OCI-LY1 (cell line): ENCODE results near the gene RAD51D.

Experiments
- H2AFZ ChIP-seq: fragments of 200-600 bp; sonication (generic), shearing (Covaris generic); 2 replicates; pipeline ENCODE4 v1.6.0; 2014; ENCODE audit warnings: antibody characterized with exemption, mild to moderate bottlenecking, low read length
- H3F3A ChIP-seq: fragments of 200-600 bp; sonication (generic), shearing (Covaris generic); 2 replicates; pipeline ENCODE4 v1.6.0; 2014; ENCODE audit warnings: mild to moderate bottlenecking, antibody characterized with exemption, low read length, moderate library complexity; ENCODE audit not compliant: insufficient read depth
- H3K27ac ChIP-seq: fragments of 200-600 bp; sonication (generic); 2 replicates; pipeline ENCODE4 v1.5.1; 2014; ENCODE audit warnings: low read length, mixed run types, mild to moderate bottlenecking, low read depth; ENCODE audit not compliant: poor library complexity, severe bottlenecking
- H3K27me3 ChIP-seq: fragments of 200-600 bp; sonication (generic); 2 replicates; pipeline ENCODE4 v1.6.0; 2014; ENCODE audit warnings: antibody characterized with exemption, mild to moderate bottlenecking, low read length, moderate library complexity; ENCODE audit not compliant: insufficient read depth
- H3K36me3 ChIP-seq: fragments of 200-600 bp; sonication (generic); 2 replicates; pipeline ENCODE4 v1.6.1; 2014; ENCODE audit warnings: mild to moderate bottlenecking, antibody characterized with exemption, low read length, moderate library complexity, mixed read lengths; ENCODE audit not compliant: insufficient read depth
- H3K4me1 ChIP-seq: fragments of 200-600 bp; sonication (generic); 2 replicates; pipeline ENCODE4 v1.5.1; 2014; ENCODE audit warnings: mild to moderate bottlenecking, low read length, moderate library complexity; ENCODE audit not compliant: insufficient read depth, severe bottlenecking
- H3K4me2 ChIP-seq: fragments of 200-600 bp; sonication (generic), shearing (Covaris generic); 2 replicates; pipeline ENCODE4 v1.6.1; 2014; ENCODE audit warnings: low read length
- H3K4me3 ChIP-seq: fragments of 200-600 bp; sonication (generic); 2 replicates; pipeline ENCODE4 v1.5.1; 2014; ENCODE audit warnings: low read length, low read depth, mild to moderate bottlenecking, mixed read lengths; ENCODE audit not compliant: poor library complexity, severe bottlenecking
- H3K79me2 ChIP-seq: fragments of 200-600 bp; shearing (Covaris generic); 2 replicates; pipeline ENCODE4 v1.6.1; 2016; ENCODE audit warnings: mixed run types, low read length, mixed read lengths; ENCODE audit not compliant: insufficient read depth
- H3K9ac ChIP-seq: fragments of 200-600 bp; sonication (generic), shearing (Covaris generic); 2 replicates; pipeline ENCODE4 v1.6.1; 2014; ENCODE audit warnings: mild to moderate bottlenecking, low read length, mixed read lengths
- H3K9me2 ChIP-seq: fragments of 200-600 bp; sonication (generic), shearing (Covaris generic); 2 replicates; pipeline ENCODE4 v1.6.1; 2014; ENCODE audit warnings: low read depth, mild to moderate bottlenecking, low read length, mixed read lengths
- H3K9me3 ChIP-seq: fragments of 200-600 bp; shearing (Covaris generic); 2 replicates; pipeline ENCODE4 v1.6.1; 2014; ENCODE audit warnings: low read length, mixed read lengths
- H4K20me1 ChIP-seq: fragments of 200-600 bp; sonication (generic), shearing (Covaris generic); 2 replicates; pipeline ENCODE4 v1.6.0; 2016; ENCODE audit warnings: mild to moderate bottlenecking, low read length; ENCODE audit not compliant: insufficient read depth
- EZH2 ChIP-seq: fragments of 200-600 bp; sonication (generic), shearing (Covaris generic); IDR thresholded peaks from 2 replicates; pipeline ENCODE4 v1.8.0; 2017; ENCODE audit warnings: borderline replicate concordance, mixed run types, mild to moderate bottlenecking, antibody characterized with exemption, low read length, moderate library complexity, mixed read lengths
- TF ChIP-seq, protein P1 (sequence below): fragments of 200-600 bp; sonication (generic), shearing (Covaris generic); IDR thresholded peaks from 2 replicates; pipeline ENCODE4 v1.5.1; 2017; ENCODE audit warnings: mild to moderate bottlenecking, antibody characterized with exemption, low read length, moderate library complexity, mixed read lengths

Gene RAD51D

GRCh38 chr17:35135322-35135721, 15.7 kb upstream of the RAD51D start:
- H3K4me3 ChIP-seq = no peak overlapping the region
- H3K9me2 ChIP-seq = no peaks in the 10 kb centered on the region
- no peak for TF ChIP-seq EZH2
- TF ChIP-seq, protein P1, sequence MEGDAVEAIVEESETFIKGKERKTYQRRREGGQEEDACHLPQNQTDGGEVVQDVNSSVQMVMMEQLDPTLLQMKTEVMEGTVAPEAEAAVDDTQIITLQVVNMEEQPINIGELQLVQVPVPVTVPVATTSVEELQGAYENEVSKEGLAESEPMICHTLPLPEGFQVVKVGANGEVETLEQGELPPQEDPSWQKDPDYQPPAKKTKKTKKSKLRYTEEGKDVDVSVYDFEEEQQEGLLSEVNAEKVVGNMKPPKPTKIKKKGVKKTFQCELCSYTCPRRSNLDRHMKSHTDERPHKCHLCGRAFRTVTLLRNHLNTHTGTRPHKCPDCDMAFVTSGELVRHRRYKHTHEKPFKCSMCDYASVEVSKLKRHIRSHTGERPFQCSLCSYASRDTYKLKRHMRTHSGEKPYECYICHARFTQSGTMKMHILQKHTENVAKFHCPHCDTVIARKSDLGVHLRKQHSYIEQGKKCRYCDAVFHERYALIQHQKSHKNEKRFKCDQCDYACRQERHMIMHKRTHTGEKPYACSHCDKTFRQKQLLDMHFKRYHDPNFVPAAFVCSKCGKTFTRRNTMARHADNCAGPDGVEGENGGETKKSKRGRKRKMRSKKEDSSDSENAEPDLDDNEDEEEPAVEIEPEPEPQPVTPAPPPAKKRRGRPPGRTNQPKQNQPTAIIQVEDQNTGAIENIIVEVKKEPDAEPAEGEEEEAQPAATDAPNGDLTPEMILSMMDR = no peak
- no peaks in the 10 kb centered on the region for H3K4me1 ChIP-seq
- H4K20me1 ChIP-seq = no peaks in the 10 kb centered on the region
- H3K36me3 ChIP-seq = peaks cover 94% of the 10 kb centered on the region
- H3K9ac ChIP-seq = no peak overlapping the region
- H2AFZ ChIP-seq = no peak overlapping the region
- H3K27me3 ChIP-seq = no peaks in the 10 kb centered on the region
- no peaks in the 10 kb centered on the region for H3K9me3 ChIP-seq
- H3F3A ChIP-seq = no peaks in the 10 kb centered on the region
- H3K27ac ChIP-seq = no peak overlapping the region
- no peak overlapping the region for H3K4me2 ChIP-seq
- H3K79me2 ChIP-seq = no peaks in the 10 kb centered on the region

DNA sequence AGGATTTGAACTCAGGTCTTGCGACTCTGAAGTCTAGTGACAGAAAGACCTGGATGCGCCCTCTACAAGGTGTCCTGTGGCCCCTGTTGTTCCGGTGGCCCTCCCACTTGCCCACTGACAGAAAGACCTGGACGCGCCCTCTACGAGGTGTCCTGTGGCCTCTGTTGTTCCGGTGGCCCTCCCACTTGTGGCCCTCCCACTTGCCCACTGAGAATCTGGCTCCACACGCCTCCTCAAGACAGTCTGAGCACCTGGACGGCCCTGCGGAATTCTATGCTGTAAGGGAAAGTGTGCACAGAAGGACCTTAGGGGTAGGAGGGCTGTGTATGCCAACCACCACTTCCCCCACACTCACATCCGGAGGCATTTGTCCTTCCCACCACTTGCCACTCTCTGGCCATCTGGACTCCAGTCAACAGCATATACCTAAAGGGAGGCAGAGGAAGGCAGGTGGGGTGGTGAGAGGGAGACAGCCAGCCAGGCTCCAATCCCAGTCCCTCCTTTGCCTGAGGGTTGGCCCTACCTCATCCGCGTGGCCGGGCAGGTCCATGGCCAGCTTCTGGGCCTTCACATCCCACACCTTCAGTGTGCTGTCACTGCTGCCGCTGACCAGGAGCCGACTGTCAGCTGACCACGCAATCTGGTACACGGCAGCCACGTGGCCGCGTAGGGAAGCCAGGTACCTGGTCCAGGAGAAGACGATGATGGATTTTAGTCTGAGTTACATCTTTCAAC, 13.3 kb upstream of the RAD51D start:
- H3K79me2 ChIP-seq = no peaks in the 10 kb centered on the region
- peaks cover 82% of the 10 kb centered on the region for H3K36me3 ChIP-seq
- H3K9me2 ChIP-seq = no peaks in the 10 kb centered on the region
- no peaks in the 10 kb centered on the region for H3K9me3 ChIP-seq
- H3F3A ChIP-seq = no peaks in the 10 kb centered on the region
- TF ChIP-seq EZH2 = no peak
- TF ChIP-seq, protein P1 = no peak
- no peak overlapping the region for H3K27ac ChIP-seq
- H3K4me1 ChIP-seq = no peaks in the 10 kb centered on the region
- H3K9ac ChIP-seq = no peak overlapping the region
- no peak overlapping the region for H3K4me2 ChIP-seq
- H3K4me3 ChIP-seq = no peak overlapping the region
- no peaks in the 10 kb centered on the region for H4K20me1 ChIP-seq
- H3K27me3 ChIP-seq = no peaks in the 10 kb centered on the region
- H2AFZ ChIP-seq = no peak overlapping the region

GRCh38 chr17:35132099-35132498, 12.4 kb upstream of the RAD51D start:
- H3K27me3 ChIP-seq = no peaks in the 10 kb centered on the region
- no peak overlapping the region for H3K27ac ChIP-seq
- H4K20me1 ChIP-seq = no peaks in the 10 kb centered on the region
- no peaks in the 10 kb centered on the region for H3K9me2 ChIP-seq
- no peaks in the 10 kb centered on the region for H3K4me1 ChIP-seq
- H3K36me3 ChIP-seq = peaks cover 75% of the 10 kb centered on the region
- TF ChIP-seq, protein P1 = no peak
- H3F3A ChIP-seq = no peaks in the 10 kb centered on the region
- H3K9me3 ChIP-seq = no peaks in the 10 kb centered on the region
- H3K4me3 ChIP-seq = no peak overlapping the region
- no peak overlapping the region for H2AFZ ChIP-seq
- no peaks in the 10 kb centered on the region for H3K79me2 ChIP-seq
- no peak overlapping the region for H3K9ac ChIP-seq
- H3K4me2 ChIP-seq = no peak overlapping the region
